Subcutaneous abdominal adipose tissue (tissue), 5 donors: ENCODE data around the gene CBX4.

Experiments
- H3K27ac ChIP-seq: one replicate; pipeline ENCODE4 v1.7.0; 2013; ENCODE audit warnings: low read depth, mild to moderate bottlenecking, inconsistent platforms, low read length, moderate library complexity
- H3K27me3 ChIP-seq, 5 donors: one replicate each; pipeline ENCODE4 v1.7.0; 2013; ENCODE audit warnings: low read length in 5 of 5, inconsistent platforms in 1 of 5; ENCODE audit not compliant: control insufficient read depth in 5 of 5, insufficient read depth in 4 of 5
- H3K36me3 ChIP-seq, 5 donors: one replicate each; pipeline ENCODE4 v1.7.0; 2013; ENCODE audit warnings: low read length in 5 of 5; ENCODE audit not compliant: control insufficient read depth in 5 of 5, insufficient read depth in 5 of 5
- H3K4me1 ChIP-seq, 5 donors: one replicate each; pipeline ENCODE4 v1.7.0; 2013; ENCODE audit warnings: low read length in 5 of 5, mild to moderate bottlenecking in 3 of 5, moderate library complexity in 1 of 5; ENCODE audit not compliant: control insufficient read depth in 5 of 5, insufficient read depth in 5 of 5
- H3K4me3 ChIP-seq, 5 donors: one replicate each; pipeline ENCODE4 v1.7.0; 2013; ENCODE audit warnings: low read length in 5 of 5, low read depth in 1 of 5
- H3K9ac ChIP-seq, 5 donors: one replicate each; pipeline ENCODE4 v1.7.0; 2013; ENCODE audit warnings: low read length in 5 of 5, mild to moderate bottlenecking in 4 of 5, moderate library complexity in 3 of 5
- H3K9me3 ChIP-seq, 5 donors: one replicate each; pipeline ENCODE4 v1.7.0; 2013; ENCODE audit warnings: low read length in 5 of 5; ENCODE audit not compliant: control insufficient read depth in 5 of 5
- donor health status: healthy.
- donor health status: healthy.
- donor health status: healthy.
- donor health status: healthy.
- donor health status: healthy.

The CBX4 gene

DNA sequence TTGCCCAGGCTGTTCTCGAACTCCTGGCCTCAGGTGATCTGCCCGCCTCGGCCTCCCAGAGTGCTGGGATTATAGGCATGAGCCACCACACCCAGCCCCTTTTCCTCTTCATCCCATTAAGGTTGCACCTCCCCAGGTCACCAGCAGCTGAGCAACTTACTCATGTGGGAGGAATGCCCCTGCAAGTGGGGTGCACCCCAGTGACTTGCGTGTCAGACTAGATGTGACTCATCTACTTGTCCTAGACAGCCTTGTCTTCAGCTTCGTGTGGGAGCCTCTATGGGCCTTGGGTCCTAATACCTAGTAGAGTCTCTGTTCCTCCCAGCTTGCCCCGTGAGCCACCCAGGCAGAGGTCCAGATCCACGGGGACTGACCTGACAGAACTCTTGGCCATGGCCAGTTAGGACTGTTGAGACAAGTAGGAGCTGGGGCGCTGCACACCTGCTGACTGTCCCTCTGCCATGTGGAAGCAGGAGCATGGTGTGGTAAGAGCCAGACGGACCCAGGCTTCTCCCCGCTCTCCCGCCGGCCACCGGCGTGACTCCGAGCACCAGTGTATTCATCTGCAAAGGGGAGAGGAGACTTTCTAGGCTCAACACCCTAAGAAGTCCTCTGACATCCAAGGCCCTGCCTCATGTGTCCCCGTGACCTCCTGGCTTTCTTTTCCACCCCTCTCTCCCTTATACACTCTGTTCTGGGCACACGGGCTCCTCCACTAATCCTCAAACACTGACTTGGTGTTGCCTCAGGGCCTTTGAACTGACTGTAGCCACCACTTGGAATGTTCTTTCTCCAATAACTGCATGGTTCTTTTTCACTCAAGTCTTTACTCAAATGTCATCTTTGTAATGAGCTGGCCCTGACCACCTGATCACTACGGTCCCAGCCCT, 11.6 kb upstream of the CBX4 start:
- H3K4me3 ChIP-seq, result no peak overlapping the region
- H3K27me3 ChIP-seq, result peaks cover 0 to 5% (median 4%) of the 10 kb centered on the region in 5 donors
- H3K9ac ChIP-seq, result no peak overlapping the region
- H3K9me3 ChIP-seq, result no peaks in the 10 kb centered on the region
- H3K36me3 ChIP-seq, result no peaks in the 10 kb centered on the region
- peaks cover 0 to 11% (median 4%) of the 10 kb centered on the region in 5 donors for H3K4me1 ChIP-seq
- H3K27ac ChIP-seq, result no peak overlapping the region

- no peaks in the 10 kb centered on the region for H3K36me3 ChIP-seq
Measured at GRCh38 chr17:79849953-79850352, 10.7 kb upstream of the CBX4 start.

GRCh38 chr17:79848370-79848766, 9.1 kb upstream of the CBX4 start:
- H3K27ac ChIP-seq, result no peak overlapping the region
- no peaks in the 10 kb centered on the region for H3K36me3 ChIP-seq
- H3K27me3 ChIP-seq, result peaks cover 0 to under 1% (median 0%) of the 10 kb centered on the region in 5 donors
- H3K4me1 ChIP-seq, result peaks cover 0 to 32% (median 21%) of the 10 kb centered on the region in 5 donors
- no peaks in the 10 kb centered on the region for H3K9me3 ChIP-seq
- H3K9ac ChIP-seq, result no peak overlapping the region
- H3K4me3 ChIP-seq, result no peak overlapping the region

More at GRCh38 chr17:79849953-79850352, 10.7 kb upstream of the CBX4 start:
- H3K4me3 ChIP-seq, result no peak overlapping the region
- peaks cover 0 to 5% (median 0%) of the 10 kb centered on the region in 5 donors for H3K27me3 ChIP-seq
- no peak overlapping the region for H3K27ac ChIP-seq
- H3K9me3 ChIP-seq, result no peaks in the 10 kb centered on the region
- peaks cover 0 to 19% (median 9%) of the 10 kb centered on the region in 5 donors for H3K4me1 ChIP-seq
- no peak overlapping the region for H3K9ac ChIP-seq

- no peak overlapping the region for H3K4me3 ChIP-seq
- H3K4me1 ChIP-seq, result peaks cover 0 to 36% (median 26%) of the 10 kb centered on the region in 5 donors
- H3K27ac ChIP-seq, result no peak overlapping the region
- no peaks in the 10 kb centered on the region for H3K36me3 ChIP-seq
- no peaks in the 10 kb centered on the region for H3K9me3 ChIP-seq
- H3K9ac ChIP-seq, result no peak overlapping the region
- H3K27me3 ChIP-seq, result peaks cover 2 to 6% (median 5%) of the 10 kb centered on the region in 5 donors
Measured at GRCh38 chr17:79847698-79848369, 8.6 kb upstream of the CBX4 start.

- Histone ChIP-seq H3K27ac (no peak overlapping the region), H3K4me3 (peak overlapping the region in 2 of 5 donors; percentile 17 to 71), H3K9ac (peak overlapping the region in 2 of 5 donors; percentile 17 to 45), H3K36me3 (no peaks in the 10 kb centered on the region), H3K27me3 (peaks cover 23 to 28% (median 26%) of the 10 kb centered on the region in 5 donors), H3K9me3 (no peaks in the 10 kb centered on the region), H3K4me1 (peaks cover 0 to 53% (median 42%) of the 10 kb centered on the region in 5 donors)
Measured at GRCh38 chr17:79845601-79845949, 6.3 kb upstream of the CBX4 start.

DNA sequence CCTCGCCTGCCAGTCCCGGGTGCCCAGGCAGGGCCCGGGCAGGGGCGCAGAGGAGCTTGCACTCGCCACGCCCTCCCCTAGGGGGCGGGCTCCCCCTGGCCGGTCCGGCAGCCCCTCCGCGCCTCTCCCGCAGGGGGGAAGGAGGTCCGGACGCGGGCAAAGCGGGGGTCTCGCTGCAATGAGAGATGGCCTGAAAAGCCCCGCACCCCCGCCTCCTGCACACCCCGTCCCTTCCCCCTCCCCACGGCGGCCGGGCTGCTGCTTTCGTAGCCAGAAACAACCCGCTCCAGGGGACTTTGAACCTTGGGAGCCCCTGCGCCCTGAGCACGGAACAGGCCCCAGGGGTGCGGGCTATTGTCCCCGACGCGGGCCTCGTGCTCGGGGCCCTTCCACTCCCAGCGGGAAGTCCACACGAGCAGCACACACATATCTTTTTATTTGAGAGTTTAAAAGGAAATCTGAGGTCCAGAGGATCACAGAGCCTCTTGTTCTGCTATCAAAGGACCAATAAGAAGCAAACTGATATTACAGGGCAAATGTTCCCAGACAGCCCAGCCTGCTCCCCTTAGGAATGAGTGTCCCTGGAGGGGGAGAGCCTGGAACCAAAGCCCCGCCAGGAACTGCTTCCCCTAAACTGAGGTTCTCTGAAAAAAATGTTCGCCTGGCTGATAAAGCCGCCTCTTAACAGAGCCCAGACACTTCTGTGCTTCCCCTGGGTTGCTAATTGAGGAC, 5.8 kb upstream of the CBX4 start:
- Histone ChIP-seq H3K27ac (no peak overlapping the region), H3K9ac (peak overlapping the region in 2 of 5 donors; percentile 17 to 45), H3K27me3 (peaks cover 23 to 32% (median 26%) of the 10 kb centered on the region in 5 donors), H3K4me3 (peak overlapping the region in 2 of 5 donors; percentile 17 to 71), H3K36me3 (no peaks in the 10 kb centered on the region), H3K4me1 (peaks cover 0 to 57% (median 46%) of the 10 kb centered on the region in 5 donors), H3K9me3 (no peaks in the 10 kb centered on the region)

- no peaks in the 10 kb centered on the region for H3K9me3 ChIP-seq
- no peaks in the 10 kb centered on the region for H3K36me3 ChIP-seq
- peak overlapping the region in 4 of 5 donors; percentile 14 to 62 (median 38) for H3K9ac ChIP-seq
- peaks cover 0 to 63% (median 51%) of the 10 kb centered on the region in 5 donors for H3K4me1 ChIP-seq
- H3K27ac ChIP-seq, result no peak overlapping the region
- H3K27me3 ChIP-seq, result peaks cover 23 to 32% (median 26%) of the 10 kb centered on the region in 5 donors
- peak overlapping the region in 4 of 5 donors; percentile 59 to 71 (median 66) for H3K4me3 ChIP-seq
Measured at GRCh38 chr17:79843816-79844800, 4.9 kb upstream of the CBX4 start.

- Histone ChIP-seq H3K9ac (peak overlapping the region in 3 of 5 donors; percentile 32 to 45 (median 35)), H3K9me3 (no peaks in the 10 kb centered on the region), H3K4me3 (peak overlapping the region in 4 of 5 donors; percentile 59 to 71 (median 66)), H3K27ac (no peak overlapping the region), H3K27me3 (peaks cover 23 to 32% (median 26%) of the 10 kb centered on the region in 5 donors), H3K36me3 (no peaks in the 10 kb centered on the region), H3K4me1 (peaks cover 0 to 64% (median 52%) of the 10 kb centered on the region in 5 donors)
Measured at GRCh38 chr17:79843474-79843815, 4.2 kb upstream of the CBX4 start.
